Measurements from ENCODE around the gene KLKB1.
A peak's percentile ranks its signal among the peaks of the same experiment; 100 is the strongest.
"Not testable (repeated sequence)": the region's sequence is repeated elsewhere in the genome, so short reads cannot be mapped to it uniquely, and the experiment has no call there.

KLKB1 gene

DNA sequence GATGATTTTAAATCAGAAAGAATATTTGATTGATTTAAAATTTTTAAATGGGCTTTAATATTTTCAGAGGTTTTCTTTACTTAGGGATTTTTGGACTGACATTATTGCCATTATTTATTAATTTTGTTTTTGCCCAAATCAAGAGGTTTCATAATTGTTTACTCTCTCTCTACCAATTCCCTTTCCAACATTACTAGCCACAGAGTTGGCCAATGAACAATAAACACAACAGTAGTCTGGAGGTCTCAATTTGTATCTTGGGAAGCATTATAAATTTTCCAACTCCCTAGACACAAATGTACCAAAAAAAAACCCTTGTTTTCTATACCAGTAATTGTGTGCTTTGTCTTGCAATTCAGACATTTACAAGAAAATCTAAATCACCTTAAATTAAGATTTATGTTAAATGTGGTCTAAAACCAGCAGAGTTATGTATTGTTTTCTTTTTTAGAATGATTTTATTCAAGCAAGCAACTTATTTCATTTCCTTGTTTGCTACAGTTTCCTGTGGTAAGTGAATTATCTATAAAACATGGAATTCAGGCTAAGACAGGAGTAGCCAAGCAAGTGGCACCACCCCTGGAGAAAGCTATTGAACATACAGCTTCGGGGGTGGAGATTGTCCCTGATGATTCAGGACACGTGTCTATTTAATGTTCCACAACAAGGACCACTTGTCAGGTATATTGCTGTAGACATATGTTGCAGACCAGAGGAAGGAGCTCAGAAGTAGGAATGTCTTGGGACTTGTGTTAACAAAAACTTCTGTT, 622 bp downstream of the KLKB1 start:
- DNase-seq = peak; percentile 2

DNA sequence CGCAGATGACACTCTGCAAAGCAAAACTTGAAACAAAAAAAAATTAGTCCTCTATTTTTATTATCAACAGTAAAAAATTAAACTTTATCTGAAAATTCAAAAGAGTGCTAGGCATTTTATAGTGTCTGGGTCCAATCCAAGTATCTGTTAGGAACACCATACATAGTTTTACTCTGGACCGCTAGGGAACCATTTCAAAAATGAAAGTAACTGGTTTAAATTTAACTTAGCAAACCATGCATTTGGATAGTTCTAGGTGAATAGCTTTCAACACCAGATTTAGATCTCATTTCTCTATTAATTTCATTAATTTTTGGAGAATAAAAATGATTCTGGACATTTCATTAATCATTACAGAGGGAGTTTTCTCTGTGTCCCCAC, 1.2 kb downstream of the KLKB1 start:
- DNase-seq = peak; percentile 1

DNA sequence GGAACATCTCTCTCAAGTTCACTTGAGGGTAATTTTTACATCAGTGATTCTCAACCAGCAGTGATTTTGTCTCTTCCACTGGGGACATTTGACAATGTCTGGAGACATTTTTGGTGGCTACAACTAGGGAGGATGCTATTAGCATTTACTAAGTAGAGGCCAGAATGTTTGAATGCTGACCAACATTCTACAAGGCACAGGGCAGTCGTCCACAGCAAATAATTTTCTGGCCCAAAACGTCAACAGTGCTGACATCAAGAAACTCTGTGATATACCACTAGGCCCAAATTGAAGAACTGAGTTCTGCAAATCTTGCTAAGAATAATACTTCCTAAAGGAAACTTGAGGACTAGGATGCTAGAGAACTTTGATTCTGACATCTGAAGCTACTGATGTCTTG, 7.1 kb downstream of the KLKB1 start:
- no peak for DNase-seq

GRCh38 chr4:186236126-186236525, 8.8 kb downstream of the KLKB1 start:
- no peak for DNase-seq

GRCh38 chr4:186240452-186240847, 13.1 kb downstream of the KLKB1 start:
- DNase-seq = no peak

GRCh38 chr4:186240848-186241491, 13.7 kb downstream of the KLKB1 start:
- no peak for DNase-seq

- no peak for DNase-seq
Observed at GRCh38 chr4:186241616-186242015, 14.3 kb downstream of the KLKB1 start.

DNA sequence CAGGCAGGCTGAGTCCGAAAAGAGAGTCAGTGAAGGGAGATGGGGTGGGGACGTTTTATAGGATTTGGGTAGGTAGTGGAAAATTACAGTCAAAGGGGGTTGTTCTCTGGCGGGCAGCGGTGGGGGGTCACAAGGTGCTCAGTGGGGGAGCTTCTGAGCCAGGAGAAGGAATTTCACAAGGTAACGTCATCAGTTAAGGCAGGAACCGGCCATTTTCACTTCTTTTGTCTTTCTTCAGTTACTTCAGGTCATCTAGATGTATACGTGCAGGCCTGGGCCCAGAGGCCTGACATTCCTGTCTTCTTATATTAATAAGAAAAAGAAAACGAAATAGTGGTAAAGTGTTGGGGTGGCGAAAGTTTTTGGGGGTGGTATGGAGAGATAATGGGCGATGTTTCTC, 14.7 kb downstream of the KLKB1 start:
- not testable (repeated sequence) for DNase-seq

GRCh38 chr4:186243331-186243730, 16.0 kb downstream of the KLKB1 start:
- DNase-seq = no peak

- no peak for DNase-seq
Observed at GRCh38 chr4:186244835-186245234, 17.5 kb downstream of the KLKB1 start.

DNA sequence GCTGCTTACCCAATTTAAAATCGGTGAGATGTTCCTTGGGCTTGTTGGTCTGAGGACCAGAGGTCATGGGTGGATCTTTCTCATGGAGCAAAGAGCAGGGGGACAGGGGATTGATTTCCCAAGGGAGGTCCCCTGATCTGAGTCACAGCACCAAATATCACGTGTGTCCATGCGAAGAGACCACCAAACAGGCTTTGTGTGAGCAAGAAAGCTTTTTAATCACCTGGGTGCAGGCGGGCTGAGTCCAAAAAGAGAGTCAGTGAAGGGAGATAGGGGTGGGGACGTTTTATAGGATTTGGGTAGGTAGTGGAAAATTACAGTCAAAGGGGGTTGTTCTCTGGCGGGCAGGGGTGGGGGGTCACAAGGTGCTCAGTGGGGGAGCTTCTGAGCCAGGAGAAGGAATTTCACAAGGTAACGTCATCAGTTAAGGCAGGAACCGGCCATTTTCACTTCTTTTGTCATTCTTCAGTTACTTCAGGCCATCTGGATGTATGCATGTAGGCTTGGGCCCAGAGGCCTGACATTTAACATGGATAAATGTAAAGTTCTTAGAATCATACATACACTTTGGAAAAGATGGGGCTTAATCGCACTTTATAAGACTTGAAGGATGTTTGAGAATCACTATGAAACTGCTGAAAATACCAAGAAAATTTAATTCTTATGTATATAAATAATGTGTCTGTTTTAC, 19.9 kb downstream of the KLKB1 start:
- not testable (repeated sequence) for DNase-seq

- DNase-seq = no peak
Observed at GRCh38 chr4:186248643-186249042, 21.3 kb downstream of the KLKB1 start.

DNA sequence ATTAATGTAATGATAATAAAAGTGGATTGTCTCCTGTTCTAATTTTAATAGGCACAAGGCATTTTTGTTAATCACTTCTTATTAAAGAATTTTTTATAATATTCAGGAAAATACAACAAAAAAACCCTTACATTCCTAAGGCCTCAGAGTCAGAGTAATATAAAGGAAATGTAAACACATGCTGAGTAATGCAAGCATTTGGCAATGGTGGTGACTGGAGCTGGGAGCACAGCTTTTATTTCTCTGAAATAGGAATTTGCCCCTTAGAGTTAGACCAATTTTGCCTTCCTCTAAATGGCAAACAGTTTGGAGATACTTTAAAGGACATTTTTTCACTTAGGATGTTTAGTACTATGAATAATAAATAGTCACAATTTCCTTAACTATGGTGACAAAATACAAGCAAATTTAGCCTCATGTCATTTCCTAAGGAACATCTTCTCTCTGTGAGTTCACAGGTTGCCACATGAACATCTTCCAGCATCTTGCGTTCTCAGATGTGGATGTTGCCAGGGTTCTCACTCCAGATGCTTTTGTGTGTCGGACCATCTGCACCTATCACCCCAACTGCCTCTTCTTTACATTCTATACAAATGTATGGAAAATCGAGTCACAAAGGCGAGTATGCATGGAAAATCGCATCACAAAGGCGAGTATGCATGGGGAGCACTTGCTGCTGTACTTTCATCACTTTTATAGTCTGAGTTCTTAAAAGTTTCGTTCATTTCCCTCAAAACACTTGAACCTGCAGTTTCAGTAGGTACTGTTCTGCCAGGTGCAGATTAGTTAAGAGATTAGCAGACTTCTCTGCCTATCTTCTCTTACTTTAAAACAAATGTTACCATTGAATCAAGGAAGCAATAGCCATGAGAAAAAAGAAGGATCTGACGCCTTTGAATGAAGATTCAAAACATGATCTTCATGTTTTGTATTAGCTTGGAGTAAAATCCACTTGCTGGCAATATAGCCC, 22.8 kb downstream of the KLKB1 start:
- DNase-seq = peak; percentile 27

GRCh38 chr4:186250760-186251159, 23.5 kb downstream of the KLKB1 start:
- DNase-seq = no peak

- no peak for DNase-seq
Observed at GRCh38 chr4:186255122-186255521, 27.8 kb downstream of the KLKB1 start.

GRCh38 chr4:186258216-186258811, 31.0 kb downstream of the KLKB1 start:
- DNase-seq = no peak

DNA sequence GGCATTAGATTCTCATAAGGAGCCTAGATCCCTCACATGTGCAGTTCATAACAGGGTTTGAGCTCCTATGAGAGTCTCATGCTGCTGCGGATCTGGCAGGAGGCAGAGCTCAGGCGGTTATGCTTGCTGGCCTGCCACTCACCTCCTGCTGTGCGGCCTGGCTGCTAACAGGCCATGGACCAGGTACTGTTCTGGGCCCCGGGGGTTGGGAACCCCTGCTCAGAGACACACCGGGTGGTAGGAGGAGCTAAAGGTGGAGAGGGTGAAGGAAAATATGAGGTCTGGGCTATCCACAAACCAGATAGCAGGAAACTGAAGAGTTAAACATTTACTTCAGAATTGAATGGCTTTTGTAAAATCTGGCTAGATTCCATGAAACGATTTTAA, 32.8 kb downstream of the KLKB1 start:
- DNase-seq = no peak

DNA sequence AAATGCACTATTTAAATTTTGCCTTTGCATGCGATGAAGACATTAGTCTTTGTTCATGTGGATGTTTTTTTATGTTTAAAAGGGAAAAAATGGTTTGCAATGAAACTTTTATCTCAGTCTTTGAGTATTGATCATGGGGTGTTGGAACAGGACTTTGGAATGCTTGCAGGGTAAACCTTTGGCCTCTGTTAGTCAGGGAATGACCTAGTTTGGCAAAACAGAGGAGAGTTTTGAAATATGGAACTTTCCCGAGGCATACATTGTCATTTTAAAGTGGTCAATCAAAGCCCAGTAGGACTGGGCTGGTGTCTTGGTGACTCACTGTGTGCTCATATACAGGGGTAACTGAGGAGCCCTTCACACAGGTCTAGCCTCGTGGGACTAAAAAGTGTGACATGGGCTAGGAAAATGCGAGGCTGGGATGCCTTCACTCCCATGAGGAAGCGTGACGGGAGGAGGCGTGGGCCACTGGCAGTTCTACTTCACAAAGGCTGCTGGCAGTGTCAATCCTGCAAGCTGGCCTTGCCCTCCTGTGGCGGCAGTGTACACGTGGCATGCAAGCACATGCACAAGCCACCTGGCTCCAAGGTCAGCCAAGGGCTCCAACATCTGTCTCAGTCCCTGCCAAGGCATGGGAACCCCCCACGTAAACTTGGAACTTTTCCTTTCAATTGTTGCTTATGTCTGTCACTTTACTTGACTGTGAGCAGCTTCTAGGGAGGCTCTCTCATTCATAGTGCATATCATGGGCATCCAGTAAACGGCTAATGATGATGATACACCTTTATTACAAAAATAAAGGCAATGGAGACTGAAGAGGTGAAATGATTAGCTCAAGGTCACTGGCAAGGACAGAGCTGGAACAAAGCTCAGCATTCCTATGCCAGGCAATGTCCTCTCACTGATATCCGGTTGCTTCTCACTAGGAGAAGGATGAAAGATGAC, 33.5 kb downstream of the KLKB1 start:
- no peak for DNase-seq

DNA sequence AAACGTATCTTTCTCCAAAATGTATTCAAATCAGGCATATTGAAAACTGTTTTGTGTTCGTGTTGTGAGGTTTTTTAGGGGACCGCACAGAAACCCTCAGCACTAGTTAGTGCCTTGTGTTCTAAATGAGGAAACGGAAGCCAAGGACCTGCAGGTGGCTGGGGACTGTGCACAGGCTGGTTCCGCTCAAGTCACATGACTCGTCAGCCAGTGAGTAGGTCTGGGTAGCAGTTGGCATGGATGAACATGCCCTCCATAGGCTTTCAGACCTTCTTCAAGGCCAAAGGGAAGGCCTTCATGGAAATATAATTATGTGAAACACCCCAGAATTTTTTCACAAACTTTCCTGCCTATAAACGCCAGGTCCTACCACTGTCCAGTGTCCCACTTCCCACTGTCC, 37.4 kb downstream of the KLKB1 start:
- no peak for DNase-seq

GRCh38 chr4:186265250-186265649, 37.9 kb downstream of the KLKB1 start:
- DNase-seq = not testable (repeated sequence)

Measured in EL (cell line).